ENCODE results near the gene ABRACL. TPM values are rescaled to one million over a fixed set of nuclear protein-coding genes. Genes with fewer than 3 reads are reported as not detected.
"Not testable (repeated sequence)": the region's sequence is repeated elsewhere in the genome, so short reads cannot be mapped to it uniquely, and the experiment has no call there.

ABRACL gene
- total and polyA plus RNA-seq, 2 experiments from 2014 or later, result 12.9 to 38.7 TPM

GRCh38 chr6:139019722-139020121 is 8.8 kb upstream of the ABRACL start:
- Histone ChIP-seq H3K4me2 (ENCODE audit: unreplicated experiment) (no peak overlapping the region), H3K27ac (no peak overlapping the region), H3K9ac (no peak overlapping the region), H2AFZ (no peak overlapping the region), H3K27me3 (replicated peaks; ENCODE audit: insufficient read depth) (no peaks in the 10 kb centered on the region), H3K36me3 (ENCODE audit: low read depth) (no peaks in the 10 kb centered on the region), H3K79me2 (ENCODE audit: insufficient read depth) (no peaks in the 10 kb centered on the region), H3K4me3 (no peak overlapping the region), H3K9me3 (ENCODE audit: low read depth) (no peaks in the 10 kb centered on the region), H3F3A (ENCODE audit: insufficient read depth) (no peaks in the 10 kb centered on the region), H4K20me1 (ENCODE audit: insufficient read depth) (no peaks in the 10 kb centered on the region), H3K9me2 (ENCODE audit: insufficient read depth) (no peaks in the 10 kb centered on the region), H3K4me1 (ENCODE audit: insufficient read depth) (no peaks in the 10 kb centered on the region)
- DNase-seq, result no peak
- 92 to 96% methylated on average over 2 of the region's 2 CpGs for WGBS, 2 experiments (ENCODE audit: low coverage in 1 of 2, low lambda C conversion rate in 2 of 2, missing lambda C conversion rate in 2 of 2)
- TF ChIP-seq EZH2 (IDR thresholded peaks at IDR 0.05; ENCODE audit: insufficient read depth, poor library complexity, severe bottlenecking), result no peak
- TF ChIP-seq EZH2phosphoT487 (IDR thresholded peaks at IDR 0.05; ENCODE audit: insufficient read depth, low read depth), result no peak
- in situ Hi-C loops (cut with MboI), result no loop called here

GRCh38 chr6:139020689-139021088 is 7.9 kb upstream of the ABRACL start:
- no peaks in the 10 kb centered on the region for H4K20me1 ChIP-seq (ENCODE audit: insufficient read depth)
- H3K9me2 ChIP-seq (ENCODE audit: insufficient read depth), result no peaks in the 10 kb centered on the region
- DNase-seq, result no peak
- no peaks in the 10 kb centered on the region for H3F3A ChIP-seq (ENCODE audit: insufficient read depth)
- no peak overlapping the region for H3K9ac ChIP-seq
- TF ChIP-seq EZH2 (IDR thresholded peaks at IDR 0.05; ENCODE audit: insufficient read depth, poor library complexity, severe bottlenecking) (no peak), EZH2phosphoT487 (IDR thresholded peaks at IDR 0.05; ENCODE audit: insufficient read depth, low read depth) (no peak)
- no peak overlapping the region for H3K4me2 ChIP-seq (ENCODE audit: unreplicated experiment)
- no peaks in the 10 kb centered on the region for H3K79me2 ChIP-seq (ENCODE audit: insufficient read depth)
- H3K4me3 ChIP-seq, result no peak overlapping the region
- WGBS, 2 experiments (ENCODE audit: low coverage in 1 of 2, low lambda C conversion rate in 2 of 2, missing lambda C conversion rate in 2 of 2), result 71 to 81% methylated on average over 3 of the region's 3 CpGs
- in situ Hi-C loops (cut with MboI), result no loop called here
- H3K9me3 ChIP-seq (ENCODE audit: low read depth), result no peaks in the 10 kb centered on the region
- no peaks in the 10 kb centered on the region for H3K27me3 ChIP-seq (replicated peaks; ENCODE audit: insufficient read depth)
- H3K27ac ChIP-seq, result no peak overlapping the region
- no peaks in the 10 kb centered on the region for H3K36me3 ChIP-seq (ENCODE audit: low read depth)
- H3K4me1 ChIP-seq (ENCODE audit: insufficient read depth), result no peaks in the 10 kb centered on the region
- H2AFZ ChIP-seq, result no peak overlapping the region

GRCh38 chr6:139025416-139025815 is 3.1 kb upstream of the ABRACL start:
- H3K9me2 ChIP-seq (ENCODE audit: insufficient read depth); DNase-seq; H3F3A ChIP-seq (ENCODE audit: insufficient read depth); in situ Hi-C loops (cut with MboI); H3K9me3 ChIP-seq (ENCODE audit: low read depth); H3K9ac ChIP-seq; H3K4me2 ChIP-seq (ENCODE audit: unreplicated experiment); H4K20me1 ChIP-seq (ENCODE audit: insufficient read depth); H3K4me3 ChIP-seq; H3K27ac ChIP-seq; H3K36me3 ChIP-seq (ENCODE audit: low read depth); H2AFZ ChIP-seq; H3K4me1 ChIP-seq (ENCODE audit: insufficient read depth); H3K27me3 ChIP-seq (replicated peaks; ENCODE audit: insufficient read depth): not testable (repeated sequence)
- 98 to 100% methylated on average over 2 to 3 of the region's 3 CpGs for WGBS, 2 experiments (ENCODE audit: low coverage in 1 of 2, low lambda C conversion rate in 2 of 2, missing lambda C conversion rate in 2 of 2)
- H3K79me2 ChIP-seq (ENCODE audit: insufficient read depth), result peaks cover 15% of the 10 kb centered on the region; the same call in 1 of the 2 replicates

GRCh38 chr6:139027620-139028182 is 844 bp upstream of the ABRACL start:
- H3K27me3 ChIP-seq (replicated peaks; ENCODE audit: insufficient read depth), result no peaks in the 10 kb centered on the region
- WGBS, 2 experiments (ENCODE audit: low coverage in 1 of 2, low lambda C conversion rate in 2 of 2, missing lambda C conversion rate in 2 of 2), result 14 to 15% methylated on average over 10 of the region's 10 CpGs
- H3K9ac ChIP-seq, result peak overlapping the region; percentile 93

More at GRCh38 chr6:139027620-139028182, 844 bp upstream of the ABRACL start:
- in situ Hi-C loops (cut with MboI), result no loop called here
- Histone ChIP-seq H3K4me2 (ENCODE audit: unreplicated experiment) (peak overlapping the region; percentile 77), H3F3A (ENCODE audit: insufficient read depth) (peaks cover 7% of the 10 kb centered on the region; the same call in 1 of the 2 replicates), H3K79me2 (ENCODE audit: insufficient read depth) (peaks cover 24% of the 10 kb centered on the region), H3K9me3 (ENCODE audit: low read depth) (no peaks in the 10 kb centered on the region), H4K20me1 (ENCODE audit: insufficient read depth) (no peaks in the 10 kb centered on the region), H3K4me1 (ENCODE audit: insufficient read depth) (peaks cover 8% of the 10 kb centered on the region; the same call in 1 of the 2 replicates), H3K9me2 (ENCODE audit: insufficient read depth) (no peaks in the 10 kb centered on the region), H3K36me3 (ENCODE audit: low read depth) (no peaks in the 10 kb centered on the region), H3K4me3 (peak overlapping the region; percentile 88), H3K27ac (peak overlapping the region; percentile 64), H2AFZ (peak overlapping the region; percentile 89)
- TF ChIP-seq EZH2phosphoT487 (IDR thresholded peaks at IDR 0.05; ENCODE audit: insufficient read depth, low read depth) (no peak), EZH2 (IDR thresholded peaks at IDR 0.05; ENCODE audit: insufficient read depth, poor library complexity, severe bottlenecking) (no peak)
- peak; percentile 64 for DNase-seq

Data from GM23248 (cell line).